ENCODE measurements around the gene PRR20C.
A peak's percentile ranks its signal among the peaks of the same experiment; 100 is the strongest.
"Not testable (repeated sequence)": the region's sequence is repeated elsewhere in the genome, so short reads cannot be mapped to it uniquely, and the experiment has no call there.

PRR20C gene

GRCh38 chr13:57153761-57154160 lies at the start of gene PRR20C:
Gene PRR20C (plus strand): TSS chr13:57154061. CDS start chr13:57154448, 387 bp downstream.
- not testable (repeated sequence) for DNase-seq

- no peak for DNase-seq
Measured at GRCh38 chr13:57114945-57115344, 38.9 kb upstream of the PRR20C start.

GRCh38 chr13:57123681-57124080 lies 30.2 kb upstream of the PRR20C start:
- DNase-seq = peak; percentile 75

- DNase-seq = no peak
Measured at GRCh38 chr13:57128909-57129308, 25.0 kb upstream of the PRR20C start.

- DNase-seq = no peak
Measured at GRCh38 chr13:57136093-57136492, 17.8 kb upstream of the PRR20C start.

GRCh38 chr13:57137585-57137984 lies 16.3 kb upstream of the PRR20C start:
- DNase-seq = no peak

- no peak for DNase-seq
Measured at GRCh38 chr13:57138988-57139387, 14.9 kb upstream of the PRR20C start.

GRCh38 chr13:57139781-57140180 lies 14.1 kb upstream of the PRR20C start:
- not testable (repeated sequence) for DNase-seq

- not testable (repeated sequence) for DNase-seq
Measured at GRCh38 chr13:57140235-57140968, 13.5 kb upstream of the PRR20C start, which contains the start of gene PRR20A. Gene PRR20A (plus strand): TSS chr13:57140918. CDS start chr13:57141305, 387 bp downstream.

- DNase-seq = not testable (repeated sequence)
Measured at GRCh38 chr13:57147188-57147587, 6.7 kb upstream of the PRR20C start, which contains the start of gene PRR20B. Gene PRR20B (plus strand): TSS chr13:57147488. CDS start chr13:57147875, 387 bp downstream.

- DNase-seq = not testable (repeated sequence)
Measured at GRCh38 chr13:57148106-57148505, 5.8 kb upstream of the PRR20C start.

GRCh38 chr13:57160332-57160731 lies 6.5 kb downstream of the PRR20C start, which contains the start of gene PRR20D:
Gene PRR20D (plus strand): TSS chr13:57160632. CDS start chr13:57161019, 387 bp downstream.
- DNase-seq = not testable (repeated sequence)

- DNase-seq = not testable (repeated sequence)
Measured at GRCh38 chr13:57166897-57167296, 13.0 kb downstream of the PRR20C start, which contains the start of gene PRR20E. Gene PRR20E (plus strand): TSS chr13:57167197. CDS start chr13:57167584, 387 bp downstream.

- no peak for DNase-seq
Measured at GRCh38 chr13:57191667-57192066, 37.8 kb downstream of the PRR20C start.

All from right forelimb (tissue), 1 donor.